ENCODE results near the gene TFAP2E. TPM values are rescaled to one million over a fixed set of nuclear protein-coding genes. Genes with fewer than 3 reads are reported as not detected.
"Not testable (repeated sequence)": the region's sequence is repeated elsewhere in the genome, so short reads cannot be mapped to it uniquely, and the experiment has no call there.

Gene TFAP2E
- total RNA-seq, 1 donor from 2014 or later, result 2.0 TPM

GRCh38 chr1:35577071-35577998 lies 4.2 kb downstream of the TFAP2E start:
- DNase-seq, result peak; percentile 60
- Mint-ChIP-seq H3K9me3 (no peaks in the 10 kb centered on the region), H3K4me1 (peaks cover 27% of the 10 kb centered on the region), H3K27me3 (peaks cover 13% of the 10 kb centered on the region), H3K36me3 (ENCODE audit: low read depth) (no peaks in the 10 kb centered on the region), H3K27ac (peak overlapping the region; percentile 87), H3K4me3 (peak overlapping the region; percentile 90)
- intact Hi-C loops (cut with micrococcal nuclease), result loop anchor here (1.0 kb wide), 2 partner anchors 20 to 64 kb away; partner anchors contain the start of genes KIAA0319L, NCDN and PSMB2
- ChIA-PET POLR2A (interaction anchor here (0.6 to 2.0 kb wide), 11 partner anchors 8 to 378 kb away, joined by 3 to 11 read pairs (median 5); partner anchors contain the start of genes AGO3, CLSPN, KIAA0319L and NCDN), CTCF (interaction anchor here (0.6 to 1.3 kb wide), 6 partner anchors 9 to 193 kb away, joined by 3 to 7 read pairs (median 4); partner anchors contain the start of gene CLSPN)
- ATAC-seq (ENCODE audit: low read depth), result peak; percentile 84
- TF ChIP-seq CTCF (IDR thresholded peaks at IDR 0.05), result no peak

GRCh38 chr1:35580949-35581388 lies 7.9 kb downstream of the TFAP2E start:
- ATAC-seq (ENCODE audit: low read depth), result no peak
- Mint-ChIP-seq H3K4me3 (no peak overlapping the region), H3K9me3 (no peaks in the 10 kb centered on the region), H3K27me3 (no peaks in the 10 kb centered on the region), H3K4me1 (peaks cover 20% of the 10 kb centered on the region), H3K36me3 (ENCODE audit: low read depth) (no peaks in the 10 kb centered on the region), H3K27ac (no peak overlapping the region)
- DNase-seq, result no peak
- CTCF ChIA-PET, result no interaction called here
- intact Hi-C loops (cut with micrococcal nuclease), result no loop called here
- POLR2A ChIA-PET, result interaction anchor here (0.7 to 1.3 kb wide), 3 partner anchors 8 to 188 kb away, joined by 3 read pairs; partner anchors contain the start of gene CLSPN
- TF ChIP-seq CTCF (IDR thresholded peaks at IDR 0.05), result no peak

GRCh38 chr1:35581621-35582020 lies 8.5 kb downstream of the TFAP2E start:
- H3K27ac Mint-ChIP-seq; ATAC-seq (ENCODE audit: low read depth); H3K4me3 Mint-ChIP-seq; DNase-seq; CTCF ChIA-PET; intact Hi-C loops (cut with micrococcal nuclease); H3K27me3 Mint-ChIP-seq; H3K36me3 Mint-ChIP-seq (ENCODE audit: low read depth); H3K9me3 Mint-ChIP-seq: not testable (repeated sequence)
- POLR2A ChIA-PET, result interaction anchor here (0.7 to 1.3 kb wide), 2 partner anchors 130 to 188 kb away, joined by 3 read pairs; partner anchors contain the start of gene CLSPN
- peaks cover 14% of the 10 kb centered on the region for H3K4me1 Mint-ChIP-seq

- DNase-seq (no peak), ATAC-seq (ENCODE audit: low read depth) (no peak)
- H3K4me1 Mint-ChIP-seq, result no peaks in the 10 kb centered on the region
- no peaks in the 10 kb centered on the region for H3K36me3 Mint-ChIP-seq (ENCODE audit: low read depth)
- no peak overlapping the region for H3K4me3 Mint-ChIP-seq
- no peaks in the 10 kb centered on the region for H3K9me3 Mint-ChIP-seq
- no peak overlapping the region for H3K27ac Mint-ChIP-seq
- no peak for TF ChIP-seq CTCF (IDR thresholded peaks at IDR 0.05)
- CTCF ChIA-PET, result no interaction called here
- intact Hi-C loops (cut with micrococcal nuclease), result no loop called here
- H3K27me3 Mint-ChIP-seq, result no peaks in the 10 kb centered on the region
- POLR2A ChIA-PET, result no interaction called here
Observed at GRCh38 chr1:35585281-35585680, 12.2 kb downstream of the TFAP2E start.

- H3K27ac Mint-ChIP-seq; POLR2A ChIA-PET; H3K9me3 Mint-ChIP-seq; intact Hi-C loops (cut with micrococcal nuclease); H3K4me3 Mint-ChIP-seq; CTCF ChIA-PET; H3K4me1 Mint-ChIP-seq; ATAC-seq (ENCODE audit: low read depth); H3K27me3 Mint-ChIP-seq; DNase-seq; H3K36me3 Mint-ChIP-seq (ENCODE audit: low read depth): not testable (repeated sequence)
Observed at GRCh38 chr1:35585805-35586204, 12.7 kb downstream of the TFAP2E start.

- no peak overlapping the region for H3K4me3 Mint-ChIP-seq
- no peak for ATAC-seq (ENCODE audit: low read depth)
- no peak for TF ChIP-seq CTCF (IDR thresholded peaks at IDR 0.05)
- intact Hi-C loops (cut with micrococcal nuclease), result no loop called here
- H3K9me3 Mint-ChIP-seq, result no peaks in the 10 kb centered on the region
- ChIA-PET CTCF (no interaction called here), POLR2A (no interaction called here)
- DNase-seq, result no peak
- no peak overlapping the region for H3K27ac Mint-ChIP-seq
- no peaks in the 10 kb centered on the region for H3K4me1 Mint-ChIP-seq
- no peaks in the 10 kb centered on the region for H3K27me3 Mint-ChIP-seq
- H3K36me3 Mint-ChIP-seq (ENCODE audit: low read depth), result peaks cover 5% of the 10 kb centered on the region
Observed at GRCh38 chr1:35586808-35587207, 13.7 kb downstream of the TFAP2E start.
